H9 (cell line): ENCODE results near the gene CAMTA1. TPM values are rescaled to one million over a fixed set of nuclear protein-coding genes. Genes with fewer than 3 reads are reported as not detected.

ENCODE experiments used
- DNase-seq: peaks from one replicate; pipeline ENCODE4 v3.0.0-alpha.2; 2017
- H2AFZ ChIP-seq: one replicate; pipeline ENCODE4 v1.6.1; 2013; ENCODE audit warnings: mild to moderate bottlenecking, low read length, control low read depth, moderate library complexity
- H2AK5ac ChIP-seq: 2 replicates; pipeline ENCODE4 v1.6.1; 2013; ENCODE audit warnings: low read length, control low read depth, mixed read lengths; ENCODE audit not compliant: insufficient read length
- H2BK120ac ChIP-seq: one replicate; pipeline ENCODE4 v1.6.1; 2013; ENCODE audit warnings: low read depth, mild to moderate bottlenecking, low read length, control low read depth, inconsistent platforms; ENCODE audit not compliant: poor library complexity, severe bottlenecking
- H2BK12ac ChIP-seq: 2 replicates; pipeline ENCODE4 v1.6.1; 2013; ENCODE audit warnings: low read length, control low read depth, mixed read lengths, low read depth; ENCODE audit not compliant: insufficient read length
- H2BK15ac ChIP-seq: 2 replicates; pipeline ENCODE4 v1.6.1; 2013; ENCODE audit warnings: low read depth, low read length, control low read depth
- H2BK20ac ChIP-seq: one replicate; pipeline ENCODE4 v1.6.1; 2013; ENCODE audit warnings: low read depth, mild to moderate bottlenecking, low read length, control low read depth, inconsistent platforms; ENCODE audit not compliant: poor library complexity, severe bottlenecking
- H2BK5ac ChIP-seq: 2 replicates; pipeline ENCODE4 v1.6.1; 2013; ENCODE audit warnings: low read length, control low read depth, mixed read lengths; ENCODE audit not compliant: insufficient read length
- H3K14ac ChIP-seq: 2 replicates; pipeline ENCODE4 v1.6.1; 2013; ENCODE audit warnings: low read length, control low read depth; ENCODE audit not compliant: insufficient read depth
- H3K18ac ChIP-seq: 2 replicates; pipeline ENCODE4 v1.6.1; 2013; ENCODE audit warnings: low read depth, mild to moderate bottlenecking, mixed read lengths, low read length, control low read depth; ENCODE audit not compliant: insufficient read length
- H3K23ac ChIP-seq: 2 replicates; pipeline ENCODE4 v1.6.1; 2013; ENCODE audit warnings: low read length, control low read depth, mixed read lengths, low read depth; ENCODE audit not compliant: insufficient read length
- H3K23me2 ChIP-seq: 2 replicates; pipeline ENCODE4 v1.6.1; 2013; ENCODE audit warnings: low read depth, mild to moderate bottlenecking, mixed read lengths, low read length, control low read depth; ENCODE audit not compliant: insufficient read length, poor library complexity, severe bottlenecking
- H3K27ac ChIP-seq: 2 replicates; pipeline ENCODE4 v1.5.1; 2013; ENCODE audit warnings: low read length, control low read depth, mixed read lengths, low read depth; ENCODE audit not compliant: insufficient read length
- H3K27me3 ChIP-seq: 2 replicates; pipeline ENCODE4 v1.6.1; 2013; ENCODE audit warnings: low read length, control low read depth, inconsistent platforms; ENCODE audit not compliant: insufficient read depth
- H3K4ac ChIP-seq: 2 replicates; pipeline ENCODE4 v1.6.1; 2013; ENCODE audit warnings: low read depth, mild to moderate bottlenecking, control low read depth, inconsistent platforms, low read length, moderate library complexity
- H3K4me1 ChIP-seq: 2 replicates; pipeline ENCODE4 v1.6.1; 2013; ENCODE audit warnings: low read length, control low read depth, inconsistent platforms; ENCODE audit not compliant: insufficient read depth
- H3K4me2 ChIP-seq: 2 replicates; pipeline ENCODE4 v1.6.1; 2013; ENCODE audit warnings: low read length, control low read depth, mixed read lengths; ENCODE audit not compliant: insufficient read length, insufficient read depth
- H3K56ac ChIP-seq: 2 replicates; pipeline ENCODE4 v1.6.1; 2013; ENCODE audit warnings: low read depth, mild to moderate bottlenecking, mixed read lengths, low read length, control low read depth; ENCODE audit not compliant: insufficient read length
- H3K79me1 ChIP-seq: 2 replicates; pipeline ENCODE4 v1.6.1; 2013; ENCODE audit warnings: low read depth, mild to moderate bottlenecking, moderate library complexity, low read length, control low read depth, inconsistent platforms; ENCODE audit not compliant: insufficient read depth, poor library complexity, severe bottlenecking
- H3K79me2 ChIP-seq: 2 replicates; pipeline ENCODE4 v1.6.1; 2013; ENCODE audit warnings: low read length, control low read depth, inconsistent platforms; ENCODE audit not compliant: insufficient read depth
- H3K9ac ChIP-seq: 2 replicates; pipeline ENCODE4 v1.6.1; 2013; ENCODE audit warnings: low read length, control low read depth, mixed read lengths; ENCODE audit not compliant: insufficient read length; ENCODE audit errors: extremely low read depth
- H3K9me3 ChIP-seq: one replicate; pipeline ENCODE4 v1.6.1; 2013; ENCODE audit warnings: low read depth, low read length, inconsistent platforms; ENCODE audit not compliant: control insufficient read depth
- H3T11ph ChIP-seq: one replicate; pipeline ENCODE4 v1.6.1; 2013; ENCODE audit warnings: mild to moderate bottlenecking, low read length, control low read depth, inconsistent platforms
- H4K20me1 ChIP-seq: one replicate; pipeline ENCODE4 v1.6.1; 2013; ENCODE audit not compliant: control insufficient read depth, insufficient read length, insufficient read depth
- H4K5ac ChIP-seq: 2 replicates; pipeline ENCODE4 v1.6.1; 2013; ENCODE audit warnings: low read depth, mild to moderate bottlenecking, mixed read lengths, low read length, control low read depth; ENCODE audit not compliant: insufficient read length
- H4K8ac ChIP-seq: replicated peaks from 2 replicates; pipeline ENCODE4 v1.6.1; 2013; ENCODE audit warnings: low read length, control low read depth, mixed read lengths, low read depth; ENCODE audit not compliant: insufficient read length
- H4K91ac ChIP-seq: 2 replicates; pipeline ENCODE4 v1.6.1; 2013; ENCODE audit warnings: low read depth, mild to moderate bottlenecking, moderate library complexity, mixed read lengths, low read length, control low read depth; ENCODE audit not compliant: insufficient read length
- H3K27ac Mint-ChIP-seq, 3 experiments: 2 replicates in 2 of 3; 3 replicates in 1 of 3; pipeline ENCODE4 v1.8.0; 2020 to 2021; ENCODE audit warnings: mixed read lengths in 3 of 3, mild to moderate bottlenecking in 1 of 3, moderate library complexity in 1 of 3
- H3K27me3 Mint-ChIP-seq: 2 replicates; pipeline ENCODE4 v1.8.0; 2021; ENCODE audit warnings: low read depth, mild to moderate bottlenecking, moderate library complexity, mixed read lengths
- H3K36me3 Mint-ChIP-seq, 3 experiments: 2 replicates in 2 of 3; 3 replicates in 1 of 3; pipeline ENCODE4 v1.8.0; 2020 to 2021; ENCODE audit warnings: low read depth in 3 of 3, mixed read lengths in 3 of 3; ENCODE audit not compliant: insufficient read depth in 1 of 3
- H3K4me1 Mint-ChIP-seq, 2 experiments: 2 replicates each; pipeline ENCODE4 v1.8.0; 2020; ENCODE audit warnings: mixed read lengths in 2 of 2
- H3K4me3 Mint-ChIP-seq, 2 experiments: 2 replicates in 1 of 2; 3 replicates in 1 of 2; pipeline ENCODE4 v1.8.0; 2020 to 2021; ENCODE audit warnings: mild to moderate bottlenecking in 2 of 2, mixed read lengths in 2 of 2, moderate library complexity in 1 of 2
- H3K9me3 Mint-ChIP-seq, 2 experiments: 2 replicates in 1 of 2; 3 replicates in 1 of 2; pipeline ENCODE4 v1.8.0; 2020; ENCODE audit warnings: mild to moderate bottlenecking in 2 of 2, mixed read lengths in 2 of 2, moderate library complexity in 1 of 2
- CTCF ChIP-seq: fragments of 200-600 bp; sonication (generic); conservative IDR thresholded peaks from 3 replicates; pipeline ENCODE4 v1.8.0; 2021; ENCODE audit warnings: antibody characterized with exemption, mild to moderate bottlenecking
- WGBS: extraction: QIAGEN DNeasy Blood & Tissue Kit; methylation state at CpG from one replicate; pipeline ENCODE4 v1.1.7; 2013; ENCODE audit warnings: missing lambda C conversion rate, low lambda C conversion rate, mixed read lengths; ENCODE audit not compliant: insufficient read length; ENCODE audit errors: extremely low coverage; 5-methylcytosine and 5-hydroxymethylcytosine counted together
- total RNA-seq: library from RNA; stranded (reverse); gene quantifications from 2 replicates; pipeline ENCODE4 v1.2.1, GENCODE V29; 2021

The CAMTA1 gene
- total RNA-seq, 1 experiment from 2014 or later: 115 TPM

DNA sequence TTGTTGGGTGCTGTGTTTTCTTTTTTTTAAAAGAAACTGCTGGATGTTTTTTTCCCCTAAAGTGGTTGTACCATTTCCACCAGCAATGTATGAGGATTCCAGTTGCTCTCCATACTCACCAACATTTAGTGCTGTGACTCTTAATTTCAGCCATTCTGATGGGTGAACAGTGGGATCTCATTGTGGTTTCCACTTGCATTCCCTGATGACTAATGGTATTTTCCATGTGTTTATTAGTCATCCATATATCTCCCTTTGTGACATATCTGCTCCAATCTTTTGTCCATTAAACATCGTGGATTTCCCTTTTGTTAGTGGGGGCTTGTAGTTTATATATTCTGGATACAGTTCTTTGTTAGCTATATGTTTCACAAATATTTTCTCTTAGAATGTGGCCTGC is 206.0 kb downstream of the CAMTA1 start:
- Histone ChIP-seq H3K79me1 (no peaks in the 10 kb centered on the region), H2BK12ac (no peak overlapping the region), H2BK5ac (no peak overlapping the region), H3K4me2 (no peak overlapping the region), H3K27me3 (no peaks in the 10 kb centered on the region), H2BK120ac (no peak overlapping the region), H3K56ac (no peak overlapping the region), H3K9ac (no peak overlapping the region), H4K91ac (no peak overlapping the region), H4K5ac (no peak overlapping the region), H3K4me1 (peaks cover 5% of the 10 kb centered on the region; the same call in 1 of the 2 replicates), H3K23ac (no peak overlapping the region), H3K9me3 (no peaks in the 10 kb centered on the region), H3K23me2 (no peaks in the 10 kb centered on the region), H2AFZ (no peak overlapping the region), H2AK5ac (no peak overlapping the region), H3K18ac (no peak overlapping the region), H4K20me1 (no peaks in the 10 kb centered on the region), H3K14ac (no peak overlapping the region), H2BK15ac (no peak overlapping the region), H2BK20ac (no peak overlapping the region), H3K27ac (no peak overlapping the region), H3T11ph (no peak overlapping the region), H4K8ac (no peak overlapping the region), H3K4ac (no peak overlapping the region), H3K79me2 (no peaks in the 10 kb centered on the region)
- WGBS: no CpG with 5 or more reads among the region's 1 CpG
- Mint-ChIP-seq H3K9me3 (peaks cover 0 to 6% of the 10 kb centered on the region in 2 experiments; a peak in 3 of 5 replicates), H3K27ac (no peak overlapping the region), H3K36me3 (no peaks in the 10 kb centered on the region; a peak in 1 of 7 replicates), H3K4me1 (peaks cover 48 to 57% of the 10 kb centered on the region in 2 experiments), H3K27me3 (no peaks in the 10 kb centered on the region; the same call in 1 of the 2 replicates), H3K4me3 (no peak overlapping the region)
- DNase-seq: no peak
- no peak for TF ChIP-seq CTCF
